Prostate gland (tissue), 2 donors: Measurements from ENCODE around the gene ADAMTS1.

Experiments used
- CTCF ChIP-seq, 4 experiments: fragments of 200-600 bp in 2 of 4; fragments of 450-650 bp in 2 of 4; sonication (generic) in 2 of 4; IDR thresholded peaks; 1 replicate in 3 of 4; 2 replicates in 1 of 4; pipeline ENCODE4 v1.5.1; 2016 to 2019; ENCODE audit warnings: antibody characterized with exemption in 4 of 4, mild to moderate bottlenecking in 2 of 4, moderate library complexity in 2 of 4
- POLR2A ChIP-seq: fragments of 450-650 bp; IDR thresholded peaks from one replicate; pipeline ENCODE4 v1.6.1; 2016; ENCODE audit warnings: antibody characterized with exemption, mild to moderate bottlenecking

DNA sequence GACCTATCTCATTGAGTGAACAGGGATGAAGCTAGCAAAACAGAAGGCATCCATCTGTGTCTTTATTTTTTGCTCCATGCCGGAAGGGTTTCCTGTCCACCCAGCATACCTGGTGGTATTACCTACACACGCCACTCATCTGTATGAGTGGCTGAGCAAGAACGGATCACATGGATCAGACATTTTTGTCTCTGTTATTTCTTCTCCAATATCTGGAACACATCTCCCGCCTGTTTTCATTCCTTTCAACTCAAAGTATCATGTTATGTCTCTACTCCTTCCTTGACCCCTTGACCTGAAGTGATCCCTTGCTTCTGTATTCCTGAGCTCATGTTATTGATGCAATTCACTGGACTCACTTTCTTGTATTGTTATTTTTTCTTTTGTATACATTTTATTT lies 24.7 kb downstream of the ADAMTS1 start:
- TF ChIP-seq CTCF (IDR thresholded peaks at IDR 0.05) (no peak), POLR2A (no peak)
